ENCODE data around the gene CPNE7. TPM values are rescaled to one million over a fixed set of nuclear protein-coding genes. Genes with fewer than 3 reads are reported as not detected.

Gene CPNE7
- total RNA-seq, 1 donor from 2014 or later = 5.5 TPM

- no peak overlapping the region for H3K27ac Mint-ChIP-seq (ENCODE audit: unreplicated experiment)
- TF ChIP-seq CTCF (IDR thresholded peaks at IDR 0.05; ENCODE audit: unreplicated experiment) = no peak
- peaks cover 5% of the 10 kb centered on the region for H3K4me1 Mint-ChIP-seq (ENCODE audit: unreplicated experiment)
- no peak overlapping the region for H3K4me3 Mint-ChIP-seq (ENCODE audit: unreplicated experiment)
- H3K9me3 Mint-ChIP-seq (ENCODE audit: unreplicated experiment) = no peaks in the 10 kb centered on the region
- peaks cover 3% of the 10 kb centered on the region for H3K27me3 Mint-ChIP-seq (ENCODE audit: unreplicated experiment)
- no peak for DNase-seq (ENCODE audit: low spot score)
- no peaks in the 10 kb centered on the region for H3K36me3 Mint-ChIP-seq (ENCODE audit: low read depth, unreplicated experiment)
Observed at GRCh38 chr16:89600427-89600826, 24.9 kb downstream of the CPNE7 start.

- TF ChIP-seq CTCF (IDR thresholded peaks at IDR 0.05; ENCODE audit: unreplicated experiment) = no peak
- Mint-ChIP-seq H3K9me3 (ENCODE audit: unreplicated experiment) (no peaks in the 10 kb centered on the region), H3K27ac (ENCODE audit: unreplicated experiment) (no peak overlapping the region), H3K36me3 (ENCODE audit: low read depth, unreplicated experiment) (no peaks in the 10 kb centered on the region), H3K4me3 (ENCODE audit: unreplicated experiment) (no peak overlapping the region), H3K27me3 (ENCODE audit: unreplicated experiment) (no peaks in the 10 kb centered on the region), H3K4me1 (ENCODE audit: unreplicated experiment) (peaks cover 5% of the 10 kb centered on the region)
- DNase-seq (ENCODE audit: low spot score) = no peak
Observed at GRCh38 chr16:89600956-89601355, 25.4 kb downstream of the CPNE7 start.

GRCh38 chr16:89601906-89602272, 26.3 kb downstream of the CPNE7 start:
- H3K36me3 Mint-ChIP-seq (ENCODE audit: low read depth, unreplicated experiment) = no peaks in the 10 kb centered on the region
- peaks cover 5% of the 10 kb centered on the region for H3K4me1 Mint-ChIP-seq (ENCODE audit: unreplicated experiment)
- H3K27me3 Mint-ChIP-seq (ENCODE audit: unreplicated experiment) = no peaks in the 10 kb centered on the region
- no peak for TF ChIP-seq CTCF (IDR thresholded peaks at IDR 0.05; ENCODE audit: unreplicated experiment)
- H3K9me3 Mint-ChIP-seq (ENCODE audit: unreplicated experiment) = no peaks in the 10 kb centered on the region
- no peak for DNase-seq (ENCODE audit: low spot score)
- H3K4me3 Mint-ChIP-seq (ENCODE audit: unreplicated experiment) = no peak overlapping the region
- H3K27ac Mint-ChIP-seq (ENCODE audit: unreplicated experiment) = no peak overlapping the region

GRCh38 chr16:89602273-89602951, 26.9 kb downstream of the CPNE7 start:
- Mint-ChIP-seq H3K27me3 (ENCODE audit: unreplicated experiment) (no peaks in the 10 kb centered on the region), H3K36me3 (ENCODE audit: low read depth, unreplicated experiment) (no peaks in the 10 kb centered on the region), H3K4me3 (ENCODE audit: unreplicated experiment) (no peak overlapping the region), H3K27ac (ENCODE audit: unreplicated experiment) (no peak overlapping the region), H3K9me3 (ENCODE audit: unreplicated experiment) (no peaks in the 10 kb centered on the region), H3K4me1 (ENCODE audit: unreplicated experiment) (peaks cover 5% of the 10 kb centered on the region)
- peak; percentile 47 for DNase-seq (ENCODE audit: low spot score)
- no peak for TF ChIP-seq CTCF (IDR thresholded peaks at IDR 0.05; ENCODE audit: unreplicated experiment)

GRCh38 chr16:89602952-89603590, 27.5 kb downstream of the CPNE7 start:
- Mint-ChIP-seq H3K27me3 (ENCODE audit: unreplicated experiment) (no peaks in the 10 kb centered on the region), H3K9me3 (ENCODE audit: unreplicated experiment) (no peaks in the 10 kb centered on the region), H3K27ac (ENCODE audit: unreplicated experiment) (no peak overlapping the region), H3K36me3 (ENCODE audit: low read depth, unreplicated experiment) (no peaks in the 10 kb centered on the region), H3K4me1 (ENCODE audit: unreplicated experiment) (peaks cover 8% of the 10 kb centered on the region), H3K4me3 (ENCODE audit: unreplicated experiment) (peak overlapping the region; percentile 42)
- no peak for DNase-seq (ENCODE audit: low spot score)
- TF ChIP-seq CTCF (IDR thresholded peaks at IDR 0.05; ENCODE audit: unreplicated experiment) = no peak
